Neural cell (in vitro differentiated cells): Measurements from ENCODE around the gene INHA. TPM values are rescaled to one million over a fixed set of nuclear protein-coding genes. Genes with fewer than 3 reads are reported as not detected.

Source experiments
- H2AFZ ChIP-seq: fragments of 200-600, 300-800 bp; sonication (generic), shearing (Covaris generic); 2 replicates; pipeline ENCODE4 v1.6.0; 2014; ENCODE audit warnings: low read depth, mild to moderate bottlenecking, antibody characterized with exemption, low read length, moderate library complexity
- H3F3A ChIP-seq: fragments of 200-600 bp; shearing (Covaris generic); 2 replicates; pipeline ENCODE4 v1.6.1; 2016; ENCODE audit warnings: mild to moderate bottlenecking, moderate library complexity, mixed read lengths, antibody characterized with exemption, low read length; ENCODE audit not compliant: insufficient read depth, poor library complexity, severe bottlenecking
- H3K27ac ChIP-seq: fragments of 200-600, 300-800 bp; sonication (generic), shearing (Covaris generic); 2 replicates; pipeline ENCODE4 v1.5.1; 2014; ENCODE audit warnings: mild to moderate bottlenecking, low read length, moderate library complexity
- H3K27me3 ChIP-seq: fragments of 300-800, 200-600 bp; sonication (generic), shearing (Covaris generic); 2 replicates; pipeline ENCODE4 v1.6.0; 2014; ENCODE audit warnings: mild to moderate bottlenecking, low read depth, low read length, moderate library complexity; ENCODE audit not compliant: insufficient read depth
- H3K36me3 ChIP-seq: fragments of 300-800, 200-600 bp; sonication (generic), shearing (Covaris generic); 2 replicates; pipeline ENCODE4 v1.5.1; 2014; ENCODE audit warnings: mild to moderate bottlenecking, antibody characterized with exemption, low read length, moderate library complexity; ENCODE audit not compliant: insufficient read depth
- H3K4me2 ChIP-seq: fragments of 300-800, 200-600 bp; sonication (generic), shearing (Covaris generic); 2 replicates; pipeline ENCODE4 v1.6.0; 2014; ENCODE audit warnings: mild to moderate bottlenecking, low read length
- H3K4me3 ChIP-seq: fragments of 300-800, 200-600 bp; sonication (generic), shearing (Covaris generic); 2 replicates; pipeline ENCODE4 v1.5.1; 2014; ENCODE audit warnings: mild to moderate bottlenecking, low read length, moderate library complexity
- H3K79me2 ChIP-seq: fragments of 200-600 bp; shearing (Covaris generic); replicated peaks from 2 replicates; pipeline ENCODE4 v1.6.0; 2014; ENCODE audit warnings: mild to moderate bottlenecking, low read length, moderate library complexity; ENCODE audit not compliant: insufficient read depth
- H3K9ac ChIP-seq: fragments of 300-800, 200-600 bp; sonication (generic), shearing (Covaris generic); 2 replicates; pipeline ENCODE4 v1.6.1; 2016; ENCODE audit warnings: mild to moderate bottlenecking, low read length, mixed read lengths
- H3K9me2 ChIP-seq: fragments of 200-600 bp; shearing (Covaris generic); 2 replicates; pipeline ENCODE4 v1.6.1; 2016; ENCODE audit warnings: mild to moderate bottlenecking, low read length, mixed read lengths; ENCODE audit not compliant: insufficient read depth
- H3K9me3 ChIP-seq: fragments of 200-600, 300-800 bp; sonication (generic), shearing (Covaris generic); 2 replicates; pipeline ENCODE4 v1.6.1; 2016; ENCODE audit warnings: mild to moderate bottlenecking, mixed run types, low read length, moderate library complexity, mixed read lengths
- H4K20me1 ChIP-seq: fragments of 200-600 bp; shearing (Covaris generic); 2 replicates; pipeline ENCODE4 v1.6.1; 2016; ENCODE audit warnings: mild to moderate bottlenecking, mixed run types; ENCODE audit not compliant: insufficient read depth
- CTCF ChIP-seq: fragments of 450-650 bp; IDR thresholded peaks from 2 replicates; pipeline ENCODE4 v1.5.1; 2014; ENCODE audit warnings: antibody characterized with exemption, mild to moderate bottlenecking, moderate library complexity; ENCODE audit not compliant: poor library complexity, severe bottlenecking
- EP300 ChIP-seq: fragments of 450-650 bp; conservative IDR thresholded peaks from 2 replicates; pipeline ENCODE4 v1.6.1; 2014; ENCODE audit warnings: antibody characterized with exemption, mild to moderate bottlenecking, moderate library complexity; ENCODE audit not compliant: poor library complexity, severe bottlenecking
- EZH2 ChIP-seq: fragments of 200-600, 300-800 bp; shearing (Covaris generic), sonication (generic); IDR thresholded peaks from 2 replicates; pipeline ENCODE4 v1.6.1; 2014; ENCODE audit warnings: antibody characterized with exemption, low read length, borderline replicate concordance, mild to moderate bottlenecking; ENCODE audit not compliant: insufficient read depth, poor library complexity, severe bottlenecking
- MXI1 ChIP-seq: fragments of 450-650 bp; conservative IDR thresholded peaks from 2 replicates; pipeline ENCODE4 v1.6.1; 2014; ENCODE audit warnings: antibody characterized with exemption, mild to moderate bottlenecking; ENCODE audit not compliant: poor library complexity, severe bottlenecking
- POLR2AphosphoS5 ChIP-seq: IDR thresholded peaks from 2 replicates; pipeline ENCODE4 v1.6.1; 2012
- RAD21 ChIP-seq: fragments of 450-650 bp; conservative IDR thresholded peaks from 2 replicates; pipeline ENCODE4 v1.6.1; 2014; ENCODE audit warnings: antibody characterized with exemption, mild to moderate bottlenecking, moderate library complexity
- REST ChIP-seq: IDR thresholded peaks from 2 replicates; pipeline ENCODE4 v1.6.1; 2012; ENCODE audit warnings: borderline replicate concordance
- SMC3 ChIP-seq: fragments of 450-650 bp; conservative IDR thresholded peaks from 2 replicates; pipeline ENCODE4 v1.6.1; 2014; ENCODE audit warnings: antibody characterized with exemption, mild to moderate bottlenecking, moderate library complexity; ENCODE audit not compliant: poor library complexity
- TAF1 ChIP-seq: IDR thresholded peaks from 2 replicates; pipeline ENCODE4 v1.6.1; 2012; ENCODE audit warnings: low read depth
- polyA plus RNA-seq: library from polyadenylated mRNA; depleted of rRNA; stranded (reverse); fragments of >200 nt; gene quantifications from 2 replicates; pipeline ENCODE4 v1.2.3, GENCODE V29; 2014

The INHA gene
- polyA plus RNA-seq, 1 donor from 2014 or later, result 2.7 TPM

GRCh38 chr2:219560893-219561178 lies 11.3 kb upstream of the INHA start:
- H3K4me3 ChIP-seq, result no peak overlapping the region
- no peaks in the 10 kb centered on the region for H4K20me1 ChIP-seq
- no peak overlapping the region for H3K27ac ChIP-seq
- no peak overlapping the region for H3K4me2 ChIP-seq
- no peaks in the 10 kb centered on the region for H3K36me3 ChIP-seq
- no peaks in the 10 kb centered on the region for H3K79me2 ChIP-seq
- no peaks in the 10 kb centered on the region for H3K27me3 ChIP-seq
- no peak overlapping the region for H3K9ac ChIP-seq
- no peaks in the 10 kb centered on the region for H3K9me3 ChIP-seq
- no peaks in the 10 kb centered on the region for H3F3A ChIP-seq
- H3K9me2 ChIP-seq, result no peaks in the 10 kb centered on the region
- no peak overlapping the region for H2AFZ ChIP-seq
- TF ChIP-seq SMC3 (no peak), EZH2 (no peak), POLR2AphosphoS5 (no peak), EP300 (no peak), MXI1 (no peak), TAF1 (no peak), CTCF (no peak)

DNA sequence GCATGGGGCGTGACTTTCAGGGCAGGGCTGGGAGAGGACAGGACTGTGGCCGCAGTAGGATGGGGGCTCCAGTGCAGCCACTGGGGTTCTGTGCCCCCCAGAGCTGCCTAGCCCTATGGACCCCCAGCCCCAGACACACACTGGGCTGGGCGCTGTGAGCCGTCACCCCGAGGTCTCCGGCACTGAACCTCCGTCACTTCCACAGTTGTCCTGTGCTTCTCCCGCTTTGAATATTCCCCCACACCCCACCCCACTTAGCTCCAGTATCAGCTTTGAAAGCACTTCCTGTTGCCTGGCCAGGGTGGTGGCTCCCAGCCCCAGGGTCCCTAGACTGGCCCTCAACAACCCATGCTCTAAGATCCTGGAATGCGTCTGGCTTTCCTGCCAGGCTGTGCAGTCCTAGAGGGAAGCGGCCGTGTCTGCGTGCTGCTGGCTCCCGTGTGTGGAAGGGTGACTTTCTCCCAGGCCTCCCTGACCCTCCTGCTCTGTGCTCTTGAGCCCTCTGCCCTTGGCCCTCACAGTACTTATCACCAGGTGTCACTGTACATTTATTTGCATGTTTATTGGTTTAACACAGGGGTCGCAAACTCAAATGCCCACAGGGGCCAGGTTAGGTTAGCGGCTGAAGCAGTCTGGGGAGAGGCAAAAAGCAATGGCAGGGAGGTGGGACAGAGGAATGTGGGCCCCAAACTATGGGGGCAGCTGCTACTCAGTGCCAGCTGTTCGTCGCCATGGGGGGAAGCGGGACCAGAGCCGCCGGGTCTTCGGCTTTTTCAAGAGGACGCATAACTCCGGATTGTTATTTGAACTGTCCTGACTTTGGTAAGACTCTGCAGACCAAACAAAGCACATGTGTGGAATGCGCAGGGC lies 10.7 kb upstream of the INHA start:
- no peaks in the 10 kb centered on the region for H3K9me2 ChIP-seq
- no peak overlapping the region for H2AFZ ChIP-seq
- H3K4me2 ChIP-seq, result no peak overlapping the region
- TF ChIP-seq TAF1 (no peak), RAD21 (no peak), EZH2 (no peak), SMC3 (no peak), EP300 (no peak), POLR2AphosphoS5 (no peak), MXI1 (no peak), REST (no peak), CTCF (no peak)
- H3K9ac ChIP-seq, result no peak overlapping the region
- H3F3A ChIP-seq, result no peaks in the 10 kb centered on the region
- H3K27ac ChIP-seq, result no peak overlapping the region
- no peak overlapping the region for H3K4me3 ChIP-seq
- H3K79me2 ChIP-seq, result no peaks in the 10 kb centered on the region
- H3K9me3 ChIP-seq, result no peaks in the 10 kb centered on the region
- no peaks in the 10 kb centered on the region for H3K27me3 ChIP-seq
- no peaks in the 10 kb centered on the region for H3K36me3 ChIP-seq
- H4K20me1 ChIP-seq, result no peaks in the 10 kb centered on the region
